GM23338 (cell line): ENCODE results near the gene KYNU. TPM values are rescaled to one million over a fixed set of nuclear protein-coding genes. Genes with fewer than 3 reads are reported as not detected.
"Not testable (repeated sequence)": the region's sequence is repeated elsewhere in the genome, so short reads cannot be mapped to it uniquely, and the experiment has no call there.

Source experiments
- ATAC-seq: fragments of 200-7000 bp; cut with Tn5 transposase; 3 replicates; pipeline ENCODE4 v1.9.1; 2020
- DNase-seq: peaks from one replicate; pipeline ENCODE4 v3.0.0-alpha.2; 2015; ENCODE audit warnings: low spot score
- H2AFZ ChIP-seq: fragments of 200-600 bp; sonication (generic); 2 replicates; pipeline ENCODE4 v1.8.0; 2016; ENCODE audit warnings: antibody characterized with exemption, mild to moderate bottlenecking, moderate library complexity
- H3F3A ChIP-seq: fragments of 200-600 bp; sonication (generic); replicated peaks from 2 replicates; pipeline ENCODE4 v1.8.0; 2017; ENCODE audit warnings: antibody characterized with exemption, mixed run types, low read depth
- H3K27ac ChIP-seq: fragments of 200-600 bp; sonication (generic); 2 replicates; pipeline ENCODE4 v1.6.1; 2016; ENCODE audit warnings: low read depth
- H3K27me3 ChIP-seq: fragments of 200-600 bp; sonication (generic); 2 replicates; pipeline ENCODE4 v1.8.0; 2016; ENCODE audit warnings: mild to moderate bottlenecking, mixed run types, moderate library complexity; ENCODE audit not compliant: insufficient read depth
- H3K36me3 ChIP-seq: fragments of 200-600 bp; sonication (generic); 2 replicates; pipeline ENCODE4 v1.8.0; 2016; ENCODE audit warnings: mild to moderate bottlenecking; ENCODE audit not compliant: insufficient read depth
- H3K4me1 ChIP-seq: fragments of 200-600 bp; sonication (generic); 2 replicates; pipeline ENCODE4 v1.8.0; 2016; ENCODE audit warnings: mild to moderate bottlenecking, moderate library complexity; ENCODE audit not compliant: insufficient read depth
- H3K4me2 ChIP-seq: fragments of 200-600 bp; sonication (generic); 2 replicates; pipeline ENCODE4 v1.7.1; 2017; ENCODE audit warnings: mixed run types
- H3K4me3 ChIP-seq: fragments of 200-600 bp; sonication (generic); 2 replicates; pipeline ENCODE4 v1.6.1; 2016; ENCODE audit warnings: mixed run types
- H3K79me2 ChIP-seq: fragments of 200-600 bp; sonication (generic); replicated peaks from 2 replicates; pipeline ENCODE4 v1.8.0; 2017; ENCODE audit warnings: mild to moderate bottlenecking; ENCODE audit not compliant: insufficient read depth
- H3K9me2 ChIP-seq: fragments of 200-600 bp; sonication (generic); 2 replicates; pipeline ENCODE4 v1.8.0; 2017; ENCODE audit not compliant: insufficient read depth
- H4K20me1 ChIP-seq: fragments of 200-600 bp; sonication (generic); replicated peaks from 2 replicates; pipeline ENCODE4 v1.8.0; 2017; ENCODE audit warnings: mild to moderate bottlenecking; ENCODE audit not compliant: insufficient read depth
- H3K27ac Mint-ChIP-seq: 2 replicates; pipeline ENCODE4 v1.8.0; 2020; ENCODE audit warnings: inconsistent platforms, mild to moderate bottlenecking, moderate library complexity, mixed read lengths
- H3K27me3 Mint-ChIP-seq: 3 replicates; pipeline ENCODE4 v1.8.0; 2022; ENCODE audit warnings: low read depth, mild to moderate bottlenecking, moderate library complexity, mixed read lengths, inconsistent platforms; ENCODE audit not compliant: insufficient read depth, poor library complexity
- H3K36me3 Mint-ChIP-seq: 3 replicates; pipeline ENCODE4 v1.8.0; 2021; ENCODE audit warnings: low read depth, mild to moderate bottlenecking, inconsistent platforms, moderate library complexity, mixed read lengths
- H3K4me1 Mint-ChIP-seq: 3 replicates; pipeline ENCODE4 v1.8.0; 2020; ENCODE audit warnings: mild to moderate bottlenecking, inconsistent platforms, mixed read lengths
- H3K4me3 Mint-ChIP-seq: 3 replicates; pipeline ENCODE4 v1.8.0; 2021; ENCODE audit warnings: moderate library complexity, mild to moderate bottlenecking, inconsistent platforms, mixed read lengths
- H3K9me3 Mint-ChIP-seq: 3 replicates; pipeline ENCODE4 v1.8.0; 2020; ENCODE audit warnings: moderate library complexity, mild to moderate bottlenecking, inconsistent platforms, mixed read lengths
- EZH2 ChIP-seq: fragments of 200-600 bp; sonication (generic); IDR thresholded peaks from one replicate; pipeline ENCODE4 v1.8.0; 2017; ENCODE audit warnings: antibody characterized with exemption, mild to moderate bottlenecking, low read depth; ENCODE audit not compliant: unreplicated experiment
- EZH2phosphoT487 ChIP-seq: fragments of 200-600 bp; sonication (generic); IDR thresholded peaks from one replicate; pipeline ENCODE4 v1.8.1; 2018; ENCODE audit warnings: antibody characterized with exemption; ENCODE audit not compliant: unreplicated experiment
- NANOG ChIP-seq: IDR thresholded peaks from 2 replicates; pipeline ENCODE4 v1.6.1; 2016; ENCODE audit warnings: antibody characterized with exemption, borderline replicate concordance
- POLR2AphosphoS5 ChIP-seq: IDR thresholded peaks from 2 replicates; pipeline ENCODE4 v1.6.1; 2016; ENCODE audit warnings: antibody characterized with exemption, low read depth
- REST ChIP-seq: IDR thresholded peaks from one replicate; pipeline ENCODE4 v1.6.1; 2018; ENCODE audit warnings: antibody characterized with exemption; ENCODE audit not compliant: unreplicated experiment
- STAT1 ChIP-seq: IDR thresholded peaks from one replicate; pipeline ENCODE4 v1.6.1; 2016; ENCODE audit warnings: antibody characterized with exemption; ENCODE audit not compliant: unreplicated experiment
- ZNF331 ChIP-seq: fragments of 250-450 bp; sonication (Bioruptor Pico); IDR thresholded peaks from 2 replicates; pipeline ENCODE4 v1.5.0; 2020; ENCODE audit warnings: low read depth, mild to moderate bottlenecking, moderate library complexity
- ZNF462 ChIP-seq: fragments of 250-450 bp; sonication (Bioruptor Pico); IDR thresholded peaks from 2 replicates; pipeline ENCODE4 v1.5.0; 2020; ENCODE audit warnings: mild to moderate bottlenecking, moderate library complexity
- polyA plus RNA-seq: library from polyadenylated mRNA; unstranded; fragments of >200 nt; fragmentation: Nextera tagmentation; extraction: Ambion mirVana; gene quantifications from 2 replicates; pipeline ENCODE4 v1.2.1, GENCODE V29; 2016
- total RNA-seq: library from RNA; depleted of rRNA; stranded (reverse); fragments of >200 nt; shearing (Covaris generic); gene quantifications from 2 replicates; pipeline ENCODE4 v1.2.3, GENCODE V29; 2014

The KYNU gene
- total and polyA plus RNA-seq, 2 experiments from 2014 or later: 0.03 to 0.21 TPM

GRCh38 chr2:142864605-142865004 is 12.9 kb upstream of the KYNU start:
- not testable (repeated sequence) for H3K27ac Mint-ChIP-seq, H3K9me2 ChIP-seq, H3K27me3 Mint-ChIP-seq, H3K4me3 ChIP-seq, H3K4me2 ChIP-seq, H3K4me1 Mint-ChIP-seq, H3K36me3 ChIP-seq, H3K27ac ChIP-seq, ATAC-seq, H3K27me3 ChIP-seq, DNase-seq, H4K20me1 ChIP-seq, H3K4me3 Mint-ChIP-seq, H3F3A ChIP-seq, H3K4me1 ChIP-seq, H3K79me2 ChIP-seq, H3K9me3 Mint-ChIP-seq, H3K36me3 Mint-ChIP-seq, H2AFZ ChIP-seq

- H3K4me1 Mint-ChIP-seq: peaks cover 4% of the 10 kb centered on the region; the same call in 2 of the 3 replicates
- Histone ChIP-seq H3K79me2 (no peaks in the 10 kb centered on the region), H3K4me3 (no peak overlapping the region), H3K9me2 (no peaks in the 10 kb centered on the region), H3K4me2 (peak overlapping the region; percentile 38; the same call in 1 of the 2 replicates), H4K20me1 (no peaks in the 10 kb centered on the region), H3K27ac (no peak overlapping the region), H3K27me3 (no peaks in the 10 kb centered on the region), H3F3A (no peaks in the 10 kb centered on the region), H3K4me1 (no peaks in the 10 kb centered on the region), H3K36me3 (no peaks in the 10 kb centered on the region), H2AFZ (peak overlapping the region; percentile 69; the same call in 1 of the 2 replicates)
- H3K27me3 Mint-ChIP-seq: peaks cover 4% of the 10 kb centered on the region
- peaks cover 6% of the 10 kb centered on the region; the same call in 1 of the 3 replicates for H3K9me3 Mint-ChIP-seq
- DNase-seq: no peak
- no peak for ATAC-seq
- no peak for TF ChIP-seq POLR2AphosphoS5
- no peak for TF ChIP-seq NANOG
- TF ChIP-seq REST: no peak
- TF ChIP-seq EZH2phosphoT487: no peak
- no peak for TF ChIP-seq ZNF462
- no peak for TF ChIP-seq ZNF331
- no peak for TF ChIP-seq STAT1
- TF ChIP-seq EZH2: no peak
- H3K4me3 Mint-ChIP-seq: no peak overlapping the region
- peak overlapping the region; percentile 13; the same call in 1 of the 2 replicates for H3K27ac Mint-ChIP-seq
- H3K36me3 Mint-ChIP-seq: peaks cover 4% of the 10 kb centered on the region; the same call in 2 of the 3 replicates
Observed at GRCh38 chr2:142865924-142866323, 11.5 kb upstream of the KYNU start.
